GM21737 (cell line): ENCODE measurements around the gene STYK1.

Source experiments
- ATAC-seq: cut with Tn5 transposase; IDR thresholded peaks from one replicate; pipeline ENCODE4 v1.9.1; 2021; ENCODE audit warnings: mild to moderate bottlenecking, moderate library complexity; ENCODE audit not compliant: unreplicated experiment

STYK1 gene

GRCh38 chr12:10571141-10571540 is 102.7 kb downstream of the STYK1 start:
- no peak for ATAC-seq
